Spinal cord (tissue), 10 donors: Measurements from ENCODE around the gene NCOA1. TPM values are rescaled to one million over a fixed set of nuclear protein-coding genes. Genes with fewer than 3 reads are reported as not detected.
"Not testable (repeated sequence)": the region's sequence is repeated elsewhere in the genome, so short reads cannot be mapped to it uniquely, and the experiment has no call there.

Experiments used
- DNase-seq, 6 donors: peaks; one replicate each; pipeline versions ENCODE4 v3.0.0 to v3.0.0-alpha.2; 2013 to 2015; ENCODE audit warnings: low spot score in 6 of 6, low read depth in 4 of 6
- H3K27ac ChIP-seq: one replicate; pipeline ENCODE4 v1.5.1; 2013; ENCODE audit warnings: low read depth, low read length, control low read depth
- H3K27me3 ChIP-seq: one replicate; pipeline ENCODE4 v1.6.1; 2013; ENCODE audit warnings: low read length; ENCODE audit not compliant: control insufficient read depth, insufficient read depth
- H3K36me3 ChIP-seq: one replicate; pipeline ENCODE4 v1.6.1; 2013; ENCODE audit warnings: low read length; ENCODE audit not compliant: control insufficient read depth, insufficient read depth
- H3K4me1 ChIP-seq: one replicate; pipeline ENCODE4 v1.6.1; 2013; ENCODE audit warnings: low read length; ENCODE audit not compliant: control insufficient read depth, insufficient read depth
- H3K4me3 ChIP-seq: one replicate; pipeline ENCODE4 v1.5.1; 2013; ENCODE audit warnings: low read depth, low read length, control low read depth
- H3K9me3 ChIP-seq: one replicate; pipeline ENCODE4 v1.6.1; 2013; ENCODE audit warnings: low read length; ENCODE audit not compliant: control insufficient read depth, insufficient read depth
- WGBS: methylation state at CpG from one replicate; pipeline ENCODE4 v1.1.5; 2013; ENCODE audit warnings: missing lambda C conversion rate; ENCODE audit not compliant: insufficient coverage; 5-methylcytosine and 5-hydroxymethylcytosine counted together
- polyA plus RNA-seq, 2 donors: library from polyadenylated mRNA; unstranded; fragments of 120-200 nt; gene quantifications; one replicate each; pipeline ENCODE4 v1.2.1, GENCODE V29; 2013; ENCODE audit not compliant: insufficient read length in 2 of 2
- total RNA-seq, 2 donors: library from RNA; depleted of rRNA in 1 of 2; stranded (reverse); fragments of 120-200 nt in 1 of 2; fragments of >200 nt in 1 of 2; gene quantifications; one replicate each; pipeline versions ENCODE4 v1.2.3 to v1.2.4, GENCODE V29; 2013 to 2014
- donor health status: healthy.

The NCOA1 gene
- total and polyA plus RNA-seq, 4 donors: 50.3 to 87.7 (median 73.1) TPM

DNA sequence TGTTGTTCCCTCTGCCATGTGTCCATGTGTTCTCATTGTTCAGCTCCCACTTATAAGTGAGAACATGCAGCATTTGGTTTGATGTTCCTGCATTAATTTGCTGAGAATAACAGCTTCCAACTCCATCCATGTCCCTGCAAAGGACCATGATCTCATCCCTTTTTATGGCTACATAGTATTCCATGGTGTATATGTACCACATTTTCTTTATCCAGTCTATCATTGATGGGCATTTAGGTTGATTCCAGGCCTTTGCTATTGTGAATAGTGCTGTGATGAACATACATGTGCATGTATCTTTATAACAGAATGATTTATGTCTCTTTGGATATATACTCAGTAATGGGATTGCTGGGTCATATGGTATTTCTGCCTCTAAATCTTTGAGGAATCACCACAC is 187.0 kb downstream of the NCOA1 start:
- H3K27me3 ChIP-seq, H3K27ac ChIP-seq, H3K9me3 ChIP-seq, DNase-seq, H3K4me3 ChIP-seq, H3K36me3 ChIP-seq, H3K4me1 ChIP-seq: not testable (repeated sequence)

DNA sequence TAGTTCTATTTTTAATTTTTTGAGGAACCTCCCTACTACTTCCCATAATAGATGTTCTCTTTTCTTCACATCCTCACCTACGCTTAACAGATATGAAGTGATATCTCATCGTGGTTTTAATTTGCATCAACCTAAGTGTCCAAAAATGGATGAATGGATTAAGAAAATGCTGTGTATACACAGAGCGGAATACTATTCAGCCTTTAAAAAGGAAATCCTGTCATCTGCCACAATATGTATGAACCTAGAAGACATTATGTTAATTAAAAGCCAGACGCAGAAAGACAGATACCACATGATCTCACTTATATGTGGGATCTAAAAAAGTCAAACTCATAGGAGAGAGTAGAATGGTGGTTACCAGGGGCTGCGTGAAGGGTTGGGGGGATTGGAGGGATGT is 189.1 kb downstream of the NCOA1 start:
- WGBS: no CpG with 5 or more reads among the region's 5 CpGs
- no peak for DNase-seq

DNA sequence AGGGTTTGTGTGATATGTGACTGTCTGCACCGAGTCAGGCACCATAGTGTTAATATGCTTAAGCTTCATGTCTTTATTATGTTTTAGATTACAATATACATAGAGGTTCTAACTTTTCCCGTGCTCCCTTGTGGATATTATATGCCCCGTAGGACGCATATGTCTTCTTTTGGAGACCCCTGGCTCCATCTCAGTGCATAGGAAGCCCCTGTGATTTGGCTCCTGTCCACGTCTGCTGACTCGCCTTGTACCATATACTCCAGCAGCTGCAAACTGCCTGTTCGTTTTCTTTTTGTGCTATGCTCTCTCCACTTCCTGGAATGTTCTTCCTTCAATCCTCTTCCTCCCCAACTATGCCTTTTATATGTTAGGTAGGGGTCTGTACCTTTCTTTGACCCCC is 191.2 kb downstream of the NCOA1 start:
- H3K27me3 ChIP-seq: no peaks in the 10 kb centered on the region
- WGBS: 54% methylated on average over 5 of the region's 7 CpGs
- peak in 2 of 6 donors; percentile 32 to 51 for DNase-seq

More for the DNA sequence above, 189.1 kb downstream of the NCOA1 start:
- H3K9me3 ChIP-seq: no peaks in the 10 kb centered on the region
- no peak overlapping the region for H3K4me3 ChIP-seq
- H3K27me3 ChIP-seq: no peaks in the 10 kb centered on the region
- H3K36me3 ChIP-seq: peaks cover 4% of the 10 kb centered on the region
- H3K4me1 ChIP-seq: no peaks in the 10 kb centered on the region
- H3K27ac ChIP-seq: no peak overlapping the region

DNA sequence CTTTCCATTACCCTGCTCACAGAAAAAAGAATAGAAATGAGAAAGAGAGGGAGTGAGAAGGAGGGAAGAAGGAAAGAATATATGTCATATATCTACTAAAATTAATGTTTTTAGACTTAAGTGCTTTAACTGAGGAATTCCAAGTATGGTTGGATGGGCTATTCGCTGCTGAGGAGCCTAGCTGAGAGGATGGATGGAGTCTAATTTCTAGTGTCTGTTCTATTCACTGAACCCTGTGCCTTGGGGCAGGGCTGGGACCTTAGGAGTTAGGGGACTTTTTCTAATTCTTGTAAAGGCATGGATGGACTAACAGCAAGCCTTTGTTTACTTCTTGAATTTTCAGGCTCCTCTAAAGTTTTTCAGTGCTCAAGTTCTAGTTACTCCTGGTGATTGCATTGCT is 192.4 kb downstream of the NCOA1 start:
- Histone ChIP-seq H3K27me3 (no peaks in the 10 kb centered on the region), H3K36me3 (no peaks in the 10 kb centered on the region), H3K4me1 (no peaks in the 10 kb centered on the region), H3K9me3 (no peaks in the 10 kb centered on the region), H3K27ac (no peak overlapping the region), H3K4me3 (no peak overlapping the region)
- no peak for DNase-seq
- 100% methylated on average over 1 of the region's 1 CpG for WGBS

More for the DNA sequence above, 191.2 kb downstream of the NCOA1 start:
- Histone ChIP-seq H3K4me1 (no peaks in the 10 kb centered on the region), H3K9me3 (no peaks in the 10 kb centered on the region), H3K4me3 (no peak overlapping the region), H3K36me3 (peaks cover 3% of the 10 kb centered on the region), H3K27ac (no peak overlapping the region)

DNA sequence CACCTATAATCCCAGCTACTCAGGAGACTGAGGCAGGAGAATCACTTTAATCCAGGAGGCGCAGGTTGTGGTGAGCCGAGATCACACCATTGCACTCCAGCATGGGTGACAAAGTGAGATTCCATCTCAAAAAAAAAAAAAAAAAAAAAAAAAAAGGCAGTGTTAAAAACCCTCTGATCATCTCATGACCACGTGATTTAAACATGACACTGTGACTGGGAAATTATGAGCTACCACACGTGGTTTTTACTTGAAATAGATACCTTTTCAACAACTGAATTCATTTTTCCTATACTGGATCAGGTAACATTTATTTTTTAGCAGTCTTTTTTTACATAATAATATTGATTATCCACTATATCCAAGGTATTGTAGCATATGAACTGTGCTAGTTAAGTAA is 199.5 kb downstream of the NCOA1 start:
- Histone ChIP-seq H3K36me3 (peaks cover 3% of the 10 kb centered on the region), H3K27me3 (no peaks in the 10 kb centered on the region), H3K4me1 (no peaks in the 10 kb centered on the region), H3K27ac (no peak overlapping the region), H3K4me3 (no peak overlapping the region), H3K9me3 (no peaks in the 10 kb centered on the region)
- no CpG with 5 or more reads among the region's 4 CpGs for WGBS
- no peak for DNase-seq

DNA sequence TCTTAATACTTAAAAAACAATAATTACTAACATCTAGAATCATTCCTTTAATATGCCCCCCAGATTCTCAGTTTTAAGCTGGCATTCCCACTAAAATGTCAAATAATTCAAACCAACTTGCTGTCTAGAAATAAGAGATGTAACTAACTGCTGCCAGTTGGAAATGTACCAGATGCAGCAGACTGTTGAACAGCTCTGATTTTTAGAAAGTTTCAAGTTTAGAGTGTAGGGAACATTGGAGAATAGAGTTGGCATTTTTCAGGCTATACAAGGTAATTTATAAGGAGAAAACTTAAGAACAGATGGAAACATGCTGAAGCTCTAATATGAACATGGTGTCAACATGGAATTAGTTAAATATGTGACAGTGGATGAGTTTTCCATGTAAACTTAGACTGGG is 200.8 kb downstream of the NCOA1 start:
- Histone ChIP-seq H3K27me3 (no peaks in the 10 kb centered on the region), H3K4me3 (no peak overlapping the region), H3K27ac (no peak overlapping the region), H3K4me1 (no peaks in the 10 kb centered on the region), H3K36me3 (peaks cover 3% of the 10 kb centered on the region), H3K9me3 (no peaks in the 10 kb centered on the region)
- DNase-seq: peak in 1 of 6 donors; percentile 89

DNA sequence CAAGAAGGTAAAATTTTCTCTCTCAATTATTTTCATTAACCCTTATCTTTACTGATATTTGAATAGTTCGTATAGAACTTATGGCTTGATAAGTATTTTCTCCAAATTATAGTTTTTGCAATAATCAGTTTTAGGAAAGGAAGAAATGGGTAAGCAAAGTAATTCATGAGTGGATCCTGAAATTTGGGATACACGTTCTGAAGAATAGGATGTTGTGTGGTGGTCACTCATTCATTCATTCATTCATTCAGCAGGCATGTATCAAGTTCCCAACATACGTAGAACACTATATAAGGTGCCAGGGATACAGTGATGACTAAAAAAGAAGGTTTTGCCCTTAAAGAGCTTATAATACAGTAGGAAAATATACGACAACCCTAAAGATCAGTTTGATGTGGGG is 206.7 kb downstream of the NCOA1 start:
- WGBS: no CpG with 5 or more reads among the region's 4 CpGs
- peaks cover 1% of the 10 kb centered on the region for H3K36me3 ChIP-seq

DNA sequence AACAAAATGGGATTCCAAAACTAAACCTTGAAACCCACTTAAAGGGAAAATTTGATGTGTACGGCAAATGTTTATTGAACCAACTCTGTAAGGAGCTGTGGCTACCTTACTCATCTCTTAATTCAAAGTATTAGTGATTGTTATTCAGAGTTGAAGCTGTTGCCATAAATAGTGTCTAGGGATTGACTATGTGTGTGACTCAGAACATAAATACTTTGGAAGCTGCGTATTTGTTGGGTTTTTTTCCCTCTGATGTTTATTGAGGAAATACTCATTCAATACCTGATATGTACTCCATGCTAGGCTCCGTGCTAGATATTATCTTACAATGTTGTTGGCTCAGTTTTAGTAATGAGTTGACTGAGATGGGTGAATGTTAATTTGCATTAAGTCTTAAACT is 211.7 kb downstream of the NCOA1 start:
- no peak overlapping the region for H3K27ac ChIP-seq
- H3K36me3 ChIP-seq: no peaks in the 10 kb centered on the region
- no peaks in the 10 kb centered on the region for H3K4me1 ChIP-seq
- H3K9me3 ChIP-seq: no peaks in the 10 kb centered on the region
- no peaks in the 10 kb centered on the region for H3K27me3 ChIP-seq
- DNase-seq: no peak
- no peak overlapping the region for H3K4me3 ChIP-seq
- WGBS: no CpG with 5 or more reads among the region's 3 CpGs

More for the DNA sequence above, 206.7 kb downstream of the NCOA1 start:
- Histone ChIP-seq H3K27me3 (no peaks in the 10 kb centered on the region), H3K4me3 (no peak overlapping the region), H3K9me3 (no peaks in the 10 kb centered on the region), H3K27ac (no peak overlapping the region), H3K4me1 (no peaks in the 10 kb centered on the region)
- no peak for DNase-seq

DNA sequence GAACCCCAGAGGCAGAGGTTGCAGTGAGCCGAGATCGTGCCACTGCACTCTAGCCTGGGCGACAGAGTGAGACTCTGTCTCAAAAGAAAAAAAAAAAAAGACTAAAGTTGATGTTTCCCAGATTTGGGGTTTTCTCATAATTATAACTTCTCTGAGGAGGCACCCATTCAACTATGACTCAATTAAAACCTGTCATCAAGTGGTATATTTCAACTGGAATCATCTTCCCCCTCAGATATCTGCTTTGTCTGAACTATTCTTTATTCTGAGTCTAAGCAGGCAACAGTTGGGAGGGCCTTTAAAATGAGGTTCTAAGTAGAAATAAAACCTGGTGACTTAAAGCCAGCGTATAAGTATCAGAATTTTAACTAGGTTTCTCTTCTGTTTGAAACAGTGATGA is 213.6 kb downstream of the NCOA1 start:
- peaks cover 3% of the 10 kb centered on the region for H3K36me3 ChIP-seq
- 100% methylated on average over 1 of the region's 4 CpGs for WGBS
- H3K4me1 ChIP-seq: no peaks in the 10 kb centered on the region
- no peak for DNase-seq
- H3K4me3 ChIP-seq: no peak overlapping the region
- H3K27ac ChIP-seq: no peak overlapping the region
- no peaks in the 10 kb centered on the region for H3K27me3 ChIP-seq
- no peaks in the 10 kb centered on the region for H3K9me3 ChIP-seq

DNA sequence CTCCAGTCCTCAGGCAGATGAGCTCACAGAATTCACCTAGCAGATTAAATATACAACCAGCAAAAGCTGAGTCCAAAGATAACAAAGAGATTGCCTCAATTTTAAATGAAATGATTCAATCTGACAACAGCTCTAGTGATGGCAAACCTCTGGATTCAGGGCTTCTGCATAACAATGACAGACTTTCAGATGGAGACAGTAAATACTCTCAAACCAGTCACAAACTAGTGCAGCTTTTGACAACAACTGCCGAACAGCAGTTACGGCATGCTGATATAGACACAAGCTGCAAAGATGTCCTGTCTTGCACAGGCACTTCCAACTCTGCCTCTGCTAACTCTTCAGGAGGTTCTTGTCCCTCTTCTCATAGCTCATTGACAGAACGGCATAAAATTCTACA is 216.1 kb downstream of the NCOA1 start:
- Histone ChIP-seq H3K4me3 (no peak overlapping the region), H3K4me1 (no peaks in the 10 kb centered on the region), H3K36me3 (peaks cover 3% of the 10 kb centered on the region), H3K27ac (no peak overlapping the region), H3K27me3 (no peaks in the 10 kb centered on the region), H3K9me3 (no peaks in the 10 kb centered on the region)
- 92% methylated on average over 3 of the region's 3 CpGs for WGBS
- no peak for DNase-seq
